Neural cell (in vitro differentiated cells): ENCODE data around the gene DCLK1. TPM values are rescaled to one million over a fixed set of nuclear protein-coding genes. Genes with fewer than 3 reads are reported as not detected.

Experiments used
- H2AFZ ChIP-seq: fragments of 200-600, 300-800 bp; sonication (generic), shearing (Covaris generic); 2 replicates; pipeline ENCODE4 v1.6.0; 2014; ENCODE audit warnings: low read depth, mild to moderate bottlenecking, antibody characterized with exemption, low read length, moderate library complexity
- H3F3A ChIP-seq: fragments of 200-600 bp; shearing (Covaris generic); 2 replicates; pipeline ENCODE4 v1.6.1; 2016; ENCODE audit warnings: mild to moderate bottlenecking, moderate library complexity, mixed read lengths, antibody characterized with exemption, low read length; ENCODE audit not compliant: insufficient read depth, poor library complexity, severe bottlenecking
- H3K27ac ChIP-seq: fragments of 200-600, 300-800 bp; sonication (generic), shearing (Covaris generic); 2 replicates; pipeline ENCODE4 v1.5.1; 2014; ENCODE audit warnings: mild to moderate bottlenecking, low read length, moderate library complexity
- H3K27me3 ChIP-seq: fragments of 300-800, 200-600 bp; sonication (generic), shearing (Covaris generic); 2 replicates; pipeline ENCODE4 v1.6.0; 2014; ENCODE audit warnings: mild to moderate bottlenecking, low read depth, low read length, moderate library complexity; ENCODE audit not compliant: insufficient read depth
- H3K36me3 ChIP-seq: fragments of 300-800, 200-600 bp; sonication (generic), shearing (Covaris generic); 2 replicates; pipeline ENCODE4 v1.5.1; 2014; ENCODE audit warnings: mild to moderate bottlenecking, antibody characterized with exemption, low read length, moderate library complexity; ENCODE audit not compliant: insufficient read depth
- H3K4me2 ChIP-seq: fragments of 300-800, 200-600 bp; sonication (generic), shearing (Covaris generic); 2 replicates; pipeline ENCODE4 v1.6.0; 2014; ENCODE audit warnings: mild to moderate bottlenecking, low read length
- H3K4me3 ChIP-seq: fragments of 300-800, 200-600 bp; sonication (generic), shearing (Covaris generic); 2 replicates; pipeline ENCODE4 v1.5.1; 2014; ENCODE audit warnings: mild to moderate bottlenecking, low read length, moderate library complexity
- H3K79me2 ChIP-seq: fragments of 200-600 bp; shearing (Covaris generic); replicated peaks from 2 replicates; pipeline ENCODE4 v1.6.0; 2014; ENCODE audit warnings: mild to moderate bottlenecking, low read length, moderate library complexity; ENCODE audit not compliant: insufficient read depth
- H3K9ac ChIP-seq: fragments of 300-800, 200-600 bp; sonication (generic), shearing (Covaris generic); 2 replicates; pipeline ENCODE4 v1.6.1; 2016; ENCODE audit warnings: mild to moderate bottlenecking, low read length, mixed read lengths
- H3K9me2 ChIP-seq: fragments of 200-600 bp; shearing (Covaris generic); 2 replicates; pipeline ENCODE4 v1.6.1; 2016; ENCODE audit warnings: mild to moderate bottlenecking, low read length, mixed read lengths; ENCODE audit not compliant: insufficient read depth
- H3K9me3 ChIP-seq: fragments of 200-600, 300-800 bp; sonication (generic), shearing (Covaris generic); 2 replicates; pipeline ENCODE4 v1.6.1; 2016; ENCODE audit warnings: mild to moderate bottlenecking, mixed run types, low read length, moderate library complexity, mixed read lengths
- H4K20me1 ChIP-seq: fragments of 200-600 bp; shearing (Covaris generic); 2 replicates; pipeline ENCODE4 v1.6.1; 2016; ENCODE audit warnings: mild to moderate bottlenecking, mixed run types; ENCODE audit not compliant: insufficient read depth
- EP300 ChIP-seq: fragments of 450-650 bp; conservative IDR thresholded peaks from 2 replicates; pipeline ENCODE4 v1.6.1; 2014; ENCODE audit warnings: antibody characterized with exemption, mild to moderate bottlenecking, moderate library complexity; ENCODE audit not compliant: poor library complexity, severe bottlenecking
- EZH2 ChIP-seq: fragments of 200-600, 300-800 bp; shearing (Covaris generic), sonication (generic); IDR thresholded peaks from 2 replicates; pipeline ENCODE4 v1.6.1; 2014; ENCODE audit warnings: antibody characterized with exemption, low read length, borderline replicate concordance, mild to moderate bottlenecking; ENCODE audit not compliant: insufficient read depth, poor library complexity, severe bottlenecking
- MXI1 ChIP-seq: fragments of 450-650 bp; conservative IDR thresholded peaks from 2 replicates; pipeline ENCODE4 v1.6.1; 2014; ENCODE audit warnings: antibody characterized with exemption, mild to moderate bottlenecking; ENCODE audit not compliant: poor library complexity, severe bottlenecking
- POLR2AphosphoS5 ChIP-seq: IDR thresholded peaks from 2 replicates; pipeline ENCODE4 v1.6.1; 2012
- RAD21 ChIP-seq: fragments of 450-650 bp; conservative IDR thresholded peaks from 2 replicates; pipeline ENCODE4 v1.6.1; 2014; ENCODE audit warnings: antibody characterized with exemption, mild to moderate bottlenecking, moderate library complexity
- REST ChIP-seq: IDR thresholded peaks from 2 replicates; pipeline ENCODE4 v1.6.1; 2012; ENCODE audit warnings: borderline replicate concordance
- SMC3 ChIP-seq: fragments of 450-650 bp; conservative IDR thresholded peaks from 2 replicates; pipeline ENCODE4 v1.6.1; 2014; ENCODE audit warnings: antibody characterized with exemption, mild to moderate bottlenecking, moderate library complexity; ENCODE audit not compliant: poor library complexity
- TAF1 ChIP-seq: IDR thresholded peaks from 2 replicates; pipeline ENCODE4 v1.6.1; 2012; ENCODE audit warnings: low read depth
- polyA plus RNA-seq: library from polyadenylated mRNA; depleted of rRNA; stranded (reverse); fragments of >200 nt; gene quantifications from 2 replicates; pipeline ENCODE4 v1.2.3, GENCODE V29; 2014
- TF ChIP-seq, protein P1 (sequence below): fragments of 450-650 bp; IDR thresholded peaks from 2 replicates; pipeline ENCODE4 v1.5.1; 2014; ENCODE audit warnings: antibody characterized with exemption, mild to moderate bottlenecking, moderate library complexity; ENCODE audit not compliant: poor library complexity, severe bottlenecking

The DCLK1 gene
- polyA plus RNA-seq, 1 donor from 2014 or later: 124 TPM

GRCh38 chr13:35886332-35887114, 244.7 kb downstream of the DCLK1 start:
- Histone ChIP-seq H3K9me2 (no peaks in the 10 kb centered on the region), H3K27ac (no peak overlapping the region), H4K20me1 (no peaks in the 10 kb centered on the region), H2AFZ (no peak overlapping the region), H3K9me3 (no peaks in the 10 kb centered on the region), H3K27me3 (no peaks in the 10 kb centered on the region), H3K4me3 (no peak overlapping the region), H3F3A (no peaks in the 10 kb centered on the region), H3K9ac (no peak overlapping the region), H3K79me2 (no peaks in the 10 kb centered on the region), H3K36me3 (no peaks in the 10 kb centered on the region), H3K4me2 (no peak overlapping the region)
- TF ChIP-seq RAD21: no peak
- TF ChIP-seq EP300: no peak
- no peak for TF ChIP-seq TAF1
- TF ChIP-seq REST: no peak
- TF ChIP-seq POLR2AphosphoS5: no peak
- TF ChIP-seq EZH2: no peak
- no peak for TF ChIP-seq SMC3
- TF ChIP-seq MXI1: no peak
- TF ChIP-seq, protein P1, sequence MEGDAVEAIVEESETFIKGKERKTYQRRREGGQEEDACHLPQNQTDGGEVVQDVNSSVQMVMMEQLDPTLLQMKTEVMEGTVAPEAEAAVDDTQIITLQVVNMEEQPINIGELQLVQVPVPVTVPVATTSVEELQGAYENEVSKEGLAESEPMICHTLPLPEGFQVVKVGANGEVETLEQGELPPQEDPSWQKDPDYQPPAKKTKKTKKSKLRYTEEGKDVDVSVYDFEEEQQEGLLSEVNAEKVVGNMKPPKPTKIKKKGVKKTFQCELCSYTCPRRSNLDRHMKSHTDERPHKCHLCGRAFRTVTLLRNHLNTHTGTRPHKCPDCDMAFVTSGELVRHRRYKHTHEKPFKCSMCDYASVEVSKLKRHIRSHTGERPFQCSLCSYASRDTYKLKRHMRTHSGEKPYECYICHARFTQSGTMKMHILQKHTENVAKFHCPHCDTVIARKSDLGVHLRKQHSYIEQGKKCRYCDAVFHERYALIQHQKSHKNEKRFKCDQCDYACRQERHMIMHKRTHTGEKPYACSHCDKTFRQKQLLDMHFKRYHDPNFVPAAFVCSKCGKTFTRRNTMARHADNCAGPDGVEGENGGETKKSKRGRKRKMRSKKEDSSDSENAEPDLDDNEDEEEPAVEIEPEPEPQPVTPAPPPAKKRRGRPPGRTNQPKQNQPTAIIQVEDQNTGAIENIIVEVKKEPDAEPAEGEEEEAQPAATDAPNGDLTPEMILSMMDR: no peak

- H3K4me3 ChIP-seq: no peak overlapping the region
- no peaks in the 10 kb centered on the region for H3K79me2 ChIP-seq
- no peaks in the 10 kb centered on the region for H3K9me3 ChIP-seq
- no peak overlapping the region for H3K9ac ChIP-seq
- no peaks in the 10 kb centered on the region for H4K20me1 ChIP-seq
- H2AFZ ChIP-seq: no peak overlapping the region
- no peak for TF ChIP-seq SMC3
- TF ChIP-seq MXI1: no peak
- TF ChIP-seq TAF1: no peak
- TF ChIP-seq POLR2AphosphoS5: no peak
- TF ChIP-seq RAD21: no peak
- no peak for TF ChIP-seq REST
- no peak for TF ChIP-seq EZH2
- TF ChIP-seq EP300: no peak
- TF ChIP-seq, protein P1: no peak
- H3K27me3 ChIP-seq: no peaks in the 10 kb centered on the region
- no peak overlapping the region for H3K4me2 ChIP-seq
- no peaks in the 10 kb centered on the region for H3F3A ChIP-seq
- H3K36me3 ChIP-seq: peaks cover 5% of the 10 kb centered on the region
- H3K27ac ChIP-seq: no peak overlapping the region
- no peaks in the 10 kb centered on the region for H3K9me2 ChIP-seq
Observed at GRCh38 chr13:35884211-35884760, 246.9 kb downstream of the DCLK1 start.
